ENCODE results near the gene CDK5R1.
"Not testable (repeated sequence)": the region's sequence is repeated elsewhere in the genome, so short reads cannot be mapped to it uniquely, and the experiment has no call there.

CDK5R1 gene

GRCh38 chr17:32516940-32517701 lies 30.3 kb downstream of the CDK5R1 start:
- DNase-seq (ENCODE audit: low read depth): no peak

DNA sequence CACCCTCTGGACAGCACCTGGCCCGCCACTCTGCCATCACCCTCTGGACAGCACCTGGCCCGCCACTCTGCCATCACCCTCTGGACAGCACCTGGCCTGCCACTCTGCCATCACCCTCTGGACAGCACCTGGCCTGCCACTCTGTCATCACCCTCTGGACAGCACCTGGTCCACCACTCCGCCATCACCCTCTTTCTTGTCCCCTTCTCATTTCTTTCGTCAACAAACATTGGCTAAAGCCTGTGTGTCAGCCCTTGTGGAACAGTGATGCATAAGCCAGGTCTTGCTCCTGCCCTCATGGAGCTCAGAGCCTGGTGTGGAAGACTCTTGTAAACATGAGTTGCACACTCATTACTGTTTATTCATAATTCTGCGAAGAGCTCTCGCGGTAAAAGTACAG lies 31.2 kb downstream of the CDK5R1 start:
- no peak for DNase-seq (ENCODE audit: low read depth)

GRCh38 chr17:32518646-32519227 lies 31.9 kb downstream of the CDK5R1 start:
- DNase-seq (ENCODE audit: low read depth): no peak

- DNase-seq (ENCODE audit: low read depth): peak; percentile 75
Observed at GRCh38 chr17:32519228-32520103, 32.7 kb downstream of the CDK5R1 start.

DNA sequence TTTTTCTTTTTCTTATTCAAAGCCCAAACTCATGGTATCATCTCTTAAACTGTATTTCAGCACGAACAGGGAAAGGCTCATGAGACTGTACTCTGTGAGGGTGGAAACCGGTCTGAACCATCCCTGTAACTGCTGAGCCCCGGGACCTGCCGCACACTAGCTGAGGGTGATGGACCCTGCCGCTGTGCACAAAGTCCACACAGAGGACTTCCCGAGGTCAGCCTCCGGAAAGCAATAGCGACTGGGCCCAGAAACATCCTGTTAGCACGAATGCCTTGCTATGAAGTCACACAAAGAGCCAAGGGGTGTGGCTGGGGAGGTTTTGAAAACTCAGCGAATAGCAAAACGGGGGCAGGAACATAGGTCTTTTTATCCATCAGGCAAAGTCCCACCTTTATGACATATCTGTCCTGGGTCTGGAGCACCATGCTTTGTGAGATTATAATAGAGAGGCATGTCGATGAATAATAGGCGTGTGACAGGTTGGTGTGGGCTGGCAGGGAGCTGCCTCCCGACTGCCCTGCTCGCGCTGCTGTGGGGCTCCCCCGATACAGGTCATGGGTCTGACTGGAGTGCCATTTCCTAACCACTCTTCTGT lies 33.4 kb downstream of the CDK5R1 start:
- DNase-seq (ENCODE audit: low read depth): peak; percentile 40

DNA sequence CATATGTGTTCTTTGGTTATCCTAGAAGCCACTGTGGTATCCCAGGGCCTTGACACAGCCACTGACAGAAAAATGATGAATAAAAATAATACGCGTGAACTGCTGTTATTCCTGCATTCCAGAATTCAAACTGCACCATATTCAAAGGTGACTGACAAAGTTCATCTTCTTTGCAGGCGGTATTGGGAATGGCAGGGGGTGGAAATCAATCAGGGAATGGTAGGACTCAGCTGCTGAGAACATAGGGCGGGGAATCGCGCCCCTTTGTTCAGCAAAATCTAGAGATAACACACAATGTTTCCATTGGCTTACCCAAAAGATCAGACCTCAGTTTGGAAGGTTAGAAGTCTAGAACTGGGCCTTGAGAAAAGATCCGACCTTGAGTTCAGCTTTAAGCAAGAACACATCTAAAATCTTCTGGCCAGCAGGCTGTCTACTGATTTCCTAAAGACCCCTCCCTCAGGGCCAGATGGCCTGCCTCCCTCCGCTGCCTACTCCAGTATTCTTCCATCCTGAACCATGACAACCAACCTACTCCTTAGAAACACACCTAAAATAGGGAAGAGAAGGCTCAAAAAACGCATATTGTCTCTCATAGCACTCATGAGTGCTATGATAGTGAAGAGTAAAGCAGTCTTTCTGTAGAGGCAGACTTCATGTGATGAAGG lies 34.1 kb downstream of the CDK5R1 start:
- DNase-seq (ENCODE audit: low read depth): no peak

- no peak for DNase-seq (ENCODE audit: low read depth)
Observed at GRCh38 chr17:32523017-32523680, 36.4 kb downstream of the CDK5R1 start.

DNA sequence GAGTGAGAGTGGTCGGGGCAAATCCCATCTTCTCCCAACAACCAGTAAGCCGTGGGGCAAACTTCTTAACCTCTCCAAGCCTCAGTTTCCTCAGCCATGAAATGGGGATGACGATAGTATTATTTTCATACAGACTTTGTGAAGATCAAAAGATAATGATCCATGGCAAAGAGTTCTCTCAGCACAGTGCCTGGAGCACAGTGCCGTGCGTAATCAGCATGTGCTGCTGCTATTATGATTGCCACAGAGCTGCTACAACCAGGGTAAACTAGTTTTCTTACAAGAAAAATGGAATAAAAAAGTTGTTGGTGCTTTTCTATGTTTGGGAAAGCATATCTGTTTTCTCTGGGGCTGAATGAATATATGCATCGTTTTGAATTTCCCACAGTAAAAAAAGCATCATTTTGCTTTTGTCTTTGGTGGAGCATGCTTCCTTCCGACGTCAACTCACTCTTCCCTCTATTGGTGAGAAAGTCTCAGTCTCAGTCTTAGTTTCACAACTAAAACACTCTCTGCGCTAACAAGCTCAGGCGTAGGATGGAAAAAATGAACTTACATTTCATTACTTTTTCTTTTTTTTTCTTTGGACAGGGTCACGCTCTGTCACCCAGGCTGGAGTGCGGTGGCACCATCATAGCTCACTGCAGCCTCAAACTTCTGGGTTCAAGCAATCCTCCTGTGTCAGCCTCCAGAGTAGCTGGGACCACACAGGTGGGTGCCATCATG lies 37.2 kb downstream of the CDK5R1 start:
- DNase-seq (ENCODE audit: low read depth): no peak

DNA sequence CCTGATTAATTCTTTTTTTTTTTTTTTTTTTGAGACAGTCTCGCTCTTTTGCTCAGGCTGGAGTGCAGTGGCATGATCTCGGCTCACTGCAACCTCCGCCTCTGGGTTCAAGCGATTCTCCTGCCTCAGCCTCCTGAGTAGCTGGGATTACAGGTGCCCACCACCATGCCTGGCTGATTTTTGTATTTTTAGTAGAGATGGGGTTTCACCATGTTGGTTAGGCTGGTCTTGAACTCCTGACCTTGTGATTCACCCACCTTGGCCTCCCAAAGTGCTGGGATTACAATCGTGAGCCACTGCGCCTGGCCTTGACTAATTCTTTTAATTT lies 37.7 kb downstream of the CDK5R1 start:
- DNase-seq (ENCODE audit: low read depth): not testable (repeated sequence)

DNA sequence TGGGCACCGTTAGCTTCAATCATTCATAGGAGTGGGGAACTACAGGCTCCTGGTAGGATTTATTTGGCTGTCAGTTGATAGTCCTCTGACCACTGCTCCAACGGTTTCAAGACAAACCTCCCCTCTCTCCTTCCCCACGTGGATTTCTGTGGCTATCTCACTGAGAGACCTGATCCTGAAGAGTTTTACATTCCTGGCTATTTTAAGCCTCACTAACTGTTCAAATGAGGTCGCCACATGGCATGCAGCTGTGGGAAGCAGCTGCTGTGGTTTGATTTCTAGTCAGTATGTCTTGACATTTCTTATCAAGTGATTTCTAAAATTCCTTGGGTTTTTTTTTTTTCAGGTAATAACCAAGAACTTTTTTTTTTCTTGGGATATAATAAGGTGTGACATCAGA lies 38.3 kb downstream of the CDK5R1 start:
- no peak for DNase-seq (ENCODE audit: low read depth)

GRCh38 chr17:32527146-32527545 lies 40.4 kb downstream of the CDK5R1 start:
- no peak for DNase-seq (ENCODE audit: low read depth)

- no peak for DNase-seq (ENCODE audit: low read depth)
Observed at GRCh38 chr17:32528825-32529224, 42.0 kb downstream of the CDK5R1 start.

DNA sequence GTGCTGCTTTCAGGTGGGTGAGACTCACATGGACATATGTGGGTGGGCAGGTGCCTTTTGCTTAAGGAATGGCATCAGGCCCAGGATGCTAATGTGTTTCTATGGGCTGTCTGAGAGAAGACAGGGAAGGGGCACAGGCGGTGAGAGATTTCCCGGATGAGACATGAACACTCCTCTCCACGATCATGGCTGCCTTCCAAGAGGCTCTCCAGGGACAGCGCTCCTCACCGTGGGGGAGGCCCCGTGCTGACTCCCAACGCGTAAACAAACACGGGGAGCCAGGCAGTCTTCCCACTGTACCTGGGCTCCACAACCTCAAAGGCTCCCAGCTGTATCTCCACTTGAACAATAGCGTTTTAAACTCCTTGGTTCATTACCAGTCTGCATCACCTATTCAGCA lies 42.8 kb downstream of the CDK5R1 start:
- no peak for DNase-seq (ENCODE audit: low read depth)

DNA sequence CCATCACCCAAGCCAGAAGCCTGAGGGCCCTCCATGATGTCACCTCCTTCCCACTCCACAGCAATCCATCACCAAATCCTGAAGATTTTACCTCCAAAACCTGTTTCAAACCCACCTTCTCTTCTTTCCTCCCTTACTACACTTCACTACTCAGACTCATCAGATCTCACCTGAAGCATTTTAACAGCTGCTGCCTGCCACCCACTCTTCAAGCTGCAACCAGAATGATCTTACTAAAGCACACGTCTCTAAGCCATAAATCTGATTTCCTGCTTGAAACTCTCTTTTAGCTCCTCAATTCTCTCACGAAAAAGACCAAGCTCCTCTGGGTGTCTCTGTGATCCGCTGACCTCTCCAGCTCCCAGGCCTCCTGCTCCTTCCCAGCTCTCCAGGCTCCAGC lies 46.5 kb downstream of the CDK5R1 start:
- DNase-seq (ENCODE audit: low read depth): no peak

DNA sequence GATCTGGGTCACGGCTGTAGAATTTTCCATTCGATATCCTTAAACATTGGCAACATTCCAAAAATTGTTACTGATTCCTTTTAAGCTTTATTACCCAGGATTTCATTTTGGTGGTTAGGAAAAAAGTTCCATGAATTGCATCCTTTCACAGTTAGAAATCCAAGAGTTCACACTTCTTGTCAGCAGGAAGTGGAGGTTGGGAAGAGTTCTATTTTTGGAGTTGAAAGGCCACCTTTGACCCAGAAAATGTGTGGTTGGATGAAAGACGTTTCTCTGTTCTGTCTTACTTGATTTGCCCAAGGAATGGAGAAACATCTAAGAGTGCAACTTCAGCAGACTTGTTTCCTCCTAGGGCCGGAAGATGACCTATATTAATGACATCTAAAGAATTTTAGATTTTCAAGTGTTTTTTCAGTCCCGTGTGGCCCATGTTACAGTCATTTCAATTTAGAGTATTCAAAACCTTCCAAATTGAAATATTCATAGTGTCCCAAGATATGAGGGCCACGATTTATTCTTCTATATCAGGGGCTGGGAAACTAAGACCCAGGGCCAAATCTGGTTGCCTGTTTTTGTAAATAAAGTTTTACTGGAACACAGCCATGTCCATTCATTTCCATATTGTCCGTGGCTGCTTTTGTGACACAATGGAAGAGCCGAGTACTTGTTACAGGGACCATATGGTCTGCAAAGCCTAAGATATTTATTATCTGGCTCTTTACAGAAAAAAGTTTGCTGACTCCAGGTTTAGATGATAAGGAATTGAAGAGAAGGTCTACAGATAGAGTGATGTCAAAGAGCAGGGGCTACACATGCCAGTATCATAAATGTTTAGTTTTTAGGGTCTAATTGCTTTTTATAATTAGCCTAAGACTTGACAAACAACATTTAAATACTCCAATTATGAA lies 50.2 kb downstream of the CDK5R1 start:
- DNase-seq (ENCODE audit: low read depth): peak; percentile 78
